GM12878 (cell line): ENCODE measurements around the gene AKAP13. TPM values are rescaled to one million over a fixed set of nuclear protein-coding genes. Genes with fewer than 3 reads are reported as not detected.

ENCODE experiments used
- ATAC-seq: fragments of 200-7000 bp; cut with Tn5 transposase; 3 replicates; pipeline ENCODE4 v1.9.1; 2020; ENCODE audit warnings: mild to moderate bottlenecking, moderate library complexity
- BruUV-seq: library from RNA; stranded (reverse); fragments of 400-500 nt; replicated peaks from 2 replicates; lab custom pipeline; 2021; lab: Mats Ljungman, UMichigan
- CTCF ChIA-PET: fragments of 300-600 bp; sonication (Branson Sonifier 250); formaldehyde crosslinking; extraction: SDS; loops from one replicate; lab custom pipeline; 2021; ENCODE audit warnings: inconsistent platforms; lab: Yijun Ruan, JAX
- POLR2A ChIA-PET: fragments of 350-600 bp; formaldehyde crosslinking; extraction: SDS; loops from one replicate; lab custom pipeline; 2021; ENCODE audit warnings: inconsistent platforms; lab: Charles Lee
- RAD21 ChIA-PET: fragments of 300-600 bp; sonication (Branson Sonifier 250); formaldehyde crosslinking; loops from one replicate; lab custom pipeline; 2023; ENCODE audit warnings: antibody characterized with exemption; ENCODE audit not compliant: unreplicated experiment; lab: Charles Lee
- SMC1A ChIA-PET: fragments of 300-600 bp; sonication (Branson Sonifier 250); formaldehyde crosslinking; loops from one replicate; lab custom pipeline; 2023; ENCODE audit not compliant: unreplicated experiment, uncharacterized antibody; lab: Charles Lee
- DNase-seq: peaks from one replicate; pipeline ENCODE4 v3.0.0-alpha.2; 2011; ENCODE audit warnings: low read depth, low spot score
- FAIRE-seq: peaks from 3 replicates; lab custom pipeline; 2011; peaks lifted over from hg19 to GRCh38; lab: Jason Lieb, UNC
- H2AFZ ChIP-seq: 2 replicates; pipeline ENCODE4 v1.6.0; 2011; ENCODE audit warnings: low read depth, low read length, control low read depth; ENCODE audit not compliant: control insufficient read depth
- H3K27ac ChIP-seq: 2 replicates; pipeline ENCODE4 v1.5.1; 2011; ENCODE audit warnings: control low read depth; ENCODE audit not compliant: control insufficient read depth, insufficient read depth
- H3K27me3 ChIP-seq, 2 experiments: replicated peaks in 1 of 2; 2 replicates each; pipeline versions ENCODE4 v1.6.0 to v1.6.1; 2011; ENCODE audit warnings: low read length in 1 of 2; ENCODE audit not compliant: control insufficient read depth in 2 of 2, insufficient read depth in 2 of 2
- H3K36me3 ChIP-seq, 2 experiments: 2 replicates each; pipeline ENCODE4 v1.5.1; 2011; ENCODE audit warnings: low read length in 1 of 2; ENCODE audit not compliant: control insufficient read depth in 2 of 2, insufficient read depth in 2 of 2
- H3K4me1 ChIP-seq: 2 replicates; pipeline ENCODE4 v1.6.1; 2011; ENCODE audit warnings: mild to moderate bottlenecking, low read length, moderate library complexity, mixed read lengths; ENCODE audit not compliant: control insufficient read depth, insufficient read depth
- H3K4me2 ChIP-seq: 2 replicates; pipeline ENCODE4 v1.6.0; 2011; ENCODE audit warnings: control low read depth; ENCODE audit not compliant: control insufficient read depth, insufficient read depth
- H3K4me3 ChIP-seq: fragments of 200-600 bp; sonication (generic); 2 replicates; pipeline ENCODE4 v1.5.1; 2016
- H3K79me2 ChIP-seq: 2 replicates; pipeline ENCODE4 v1.6.0; 2011; ENCODE audit warnings: low read length; ENCODE audit not compliant: control insufficient read depth, insufficient read depth
- H3K9ac ChIP-seq: 2 replicates; pipeline ENCODE4 v1.8.0; 2011; ENCODE audit warnings: low read length, control low read depth, mixed read lengths; ENCODE audit not compliant: control insufficient read depth, insufficient read depth
- H3K9me3 ChIP-seq: replicated peaks from 3 replicates; pipeline ENCODE4 v1.5.1; 2011; ENCODE audit warnings: mild to moderate bottlenecking, low read length; ENCODE audit not compliant: control insufficient read depth, insufficient read depth
- H4K20me1 ChIP-seq: 2 replicates; pipeline ENCODE4 v1.6.0; 2011; ENCODE audit not compliant: control insufficient read depth, insufficient read depth
- EZH2 ChIP-seq: IDR thresholded peaks from 2 replicates; pipeline ENCODE4 v1.6.1; 2012; ENCODE audit warnings: low read depth, mild to moderate bottlenecking, control low read depth, inconsistent platforms, low read length, borderline replicate concordance; ENCODE audit not compliant: control insufficient read depth
- MLLT1 ChIP-seq: fragments of 450-650 bp; IDR thresholded peaks from 2 replicates; pipeline ENCODE4 v1.6.1; 2016; ENCODE audit warnings: mild to moderate bottlenecking
- MTA2 ChIP-seq: fragments of 450-650 bp; IDR thresholded peaks from 2 replicates; pipeline ENCODE4 v1.6.1; 2016; ENCODE audit warnings: low read depth, mild to moderate bottlenecking, moderate library complexity
- POLR2A ChIP-seq: IDR thresholded peaks from 2 replicates; pipeline ENCODE4 v1.6.1; 2011; ENCODE audit warnings: low read depth, mild to moderate bottlenecking, low read length
- RAD21 ChIP-seq: IDR thresholded peaks from 2 replicates; pipeline ENCODE4 v1.6.1; 2011; ENCODE audit warnings: mild to moderate bottlenecking, low read depth, low read length, moderate library complexity; ENCODE audit not compliant: insufficient read depth
- RAD51 ChIP-seq: fragments of 450-650 bp; IDR thresholded peaks from 2 replicates; pipeline ENCODE4 v1.6.1; 2016; ENCODE audit warnings: moderate library complexity, mild to moderate bottlenecking, inconsistent platforms
- SIN3A ChIP-seq: IDR thresholded peaks from 2 replicates; pipeline ENCODE4 v1.6.1; 2012; ENCODE audit warnings: low read depth, low read length, improper control_type of control experiment
- TCF3 ChIP-seq: IDR thresholded peaks from 2 replicates; pipeline ENCODE4 v1.6.1; 2012; ENCODE audit warnings: low read depth, mild to moderate bottlenecking, low read length, borderline replicate concordance; ENCODE audit not compliant: insufficient read depth
- ZBTB33 ChIP-seq: fragments of 450-650 bp; IDR thresholded peaks from 2 replicates; pipeline ENCODE4 v1.6.1; 2017; ENCODE audit warnings: mild to moderate bottlenecking
- WGBS: methylation state at CpG from one replicate; pipeline ENCODE4 v1.1.6; 2016; ENCODE audit warnings: low lambda C conversion rate; ENCODE audit not compliant: insufficient replicate concordance, insufficient coverage; ENCODE audit errors: missing lambda C conversion rate; 5-methylcytosine and 5-hydroxymethylcytosine counted together
- in situ Hi-C: fragments of 300-500 bp; cut with MboI; formaldehyde crosslinking; loops from 9 replicates; pipeline ENCODE4 v1.14.3; 2018; ENCODE audit warnings: mixed read lengths
- intact Hi-C: fragments of 100-400 bp; cut with micrococcal nuclease; formaldehyde crosslinking; loops from one replicate; pipeline ENCODE4 v1.14.2; 2022; ENCODE audit not compliant: unreplicated experiment
- polyA plus RNA-seq, 11 experiments: library from polyadenylated mRNA; depleted of rRNA in 4 of 11; unstranded in 6 of 11; stranded (reverse) in 5 of 11; fragments of >200 nt; fragmentation: Nextera tagmentation in 4 of 11; fragmentation: Illumina TruSeq in 1 of 11; extraction: Ambion mirVana in 4 of 11; extraction: Trizol in 1 of 11; gene quantifications; 1 replicate in 1 of 11; 2 replicates in 10 of 11; pipeline versions ENCODE4 v1.2.1 to v1.2.3, GENCODE V29; 2011 to 2016; ENCODE audit warnings: inconsistent platforms in 2 of 11, missing spikeins in 2 of 11, low read depth in 1 of 11
- total RNA-seq, 4 experiments: library from RNA; depleted of rRNA in 3 of 4; stranded (reverse); fragments of >200 nt in 3 of 4; fragmentation: Illumina TruSeq in 1 of 4; extraction: Trizol in 1 of 4; gene quantifications; 2 replicates each; pipeline versions ENCODE4 v1.2.1 to v1.2.3, GENCODE V29; 2013 to 2021
- TF ChIP-seq, protein P1 (sequence below): fragments of 450-650 bp; IDR thresholded peaks from 2 replicates; pipeline ENCODE4 v1.6.1; 2017; ENCODE audit warnings: low read depth, mild to moderate bottlenecking, moderate library complexity

The AKAP13 gene
- total and polyA plus RNA-seq, 10 of the 15 experiments (the other 5 are each of a cell fraction or from before 2014, with no cell fraction given) = 14.4 to 74.9 (median 55.1) TPM

DNA sequence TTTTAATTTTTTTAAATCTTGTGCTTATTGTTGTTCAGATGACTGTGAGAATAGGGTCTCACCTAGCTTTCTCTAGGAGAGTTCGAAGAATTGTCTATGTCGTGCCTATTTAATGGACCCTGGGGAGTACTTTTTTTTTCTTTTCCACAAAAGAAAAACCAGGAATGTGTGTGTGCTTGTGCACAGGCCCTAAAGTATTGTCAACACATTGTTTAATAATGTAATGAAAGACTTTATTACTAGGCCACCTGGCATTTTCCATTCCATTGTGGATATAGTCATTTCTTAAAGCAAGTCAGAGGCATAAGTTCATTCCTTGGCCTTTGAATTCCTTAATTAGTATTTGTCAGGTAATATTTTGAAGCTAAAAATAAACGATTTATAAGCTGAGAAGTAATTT is 278.4 kb downstream of the AKAP13 start:
- Histone ChIP-seq H3K79me2 (no peaks in the 10 kb centered on the region), H3K9ac (no peak overlapping the region), H3K4me3 (no peak overlapping the region), H3K9me3 (no peaks in the 10 kb centered on the region), H3K27ac (no peak overlapping the region), H3K27me3 (no peaks in the 10 kb centered on the region), H2AFZ (no peak overlapping the region), H3K36me3 (peaks cover 4 to 6% of the 10 kb centered on the region in 2 experiments; a peak in 3 of 4 replicates), H3K4me1 (no peaks in the 10 kb centered on the region), H3K4me2 (no peak overlapping the region), H4K20me1 (no peaks in the 10 kb centered on the region)
- SMC1A ChIA-PET = interaction anchor here (1.0 to 2.7 kb wide), 8 partner anchors 9 to 51 kb away, joined by 3 to 10 read pairs (median 4); no protein-coding TSS in a partner anchor
- ATAC-seq (no peak), FAIRE-seq (no peak), DNase-seq (no peak)
- POLR2A ChIA-PET = no interaction called here
- in situ Hi-C loops (no loop called here), intact Hi-C loops (no loop called here)
- CTCF ChIA-PET = interaction anchor here (1.1 kb wide), 2 partner anchors 12 kb away, joined by 3 read pairs; no protein-coding TSS in a partner anchor
- no TSS peak for BruUV-seq
- 92% methylated on average over 3 of the region's 3 CpGs for WGBS
- RAD21 ChIA-PET = interaction anchor here (0.9 kb wide), 1 partner anchor 40 kb away, joined by 3 read pairs; no protein-coding TSS in a partner anchor
- no peak for TF ChIP-seq RAD51
- TF ChIP-seq EZH2 = no peak
- TF ChIP-seq POLR2A = no peak
- TF ChIP-seq TCF3 = no peak

DNA sequence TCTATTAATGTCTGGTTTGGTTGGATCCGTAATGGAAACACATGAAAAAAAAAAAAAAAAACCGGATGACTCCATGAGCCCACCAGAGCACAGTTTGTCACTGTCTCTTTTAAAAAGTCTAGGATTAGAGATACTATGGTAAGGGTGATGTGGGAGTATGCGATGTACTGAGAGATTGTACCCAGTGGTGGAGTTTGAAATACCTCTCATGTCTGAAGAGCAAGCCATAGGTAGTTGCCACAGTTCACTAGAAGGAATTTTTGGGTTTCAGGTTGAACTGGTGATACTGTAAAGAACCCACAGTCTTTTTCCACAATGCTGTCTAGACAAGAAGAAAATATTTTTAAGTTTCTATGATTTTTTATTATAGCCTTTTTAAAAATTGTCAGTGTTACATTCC is 281.5 kb downstream of the AKAP13 start:
- H3K4me2 ChIP-seq = no peak overlapping the region
- no peaks in the 10 kb centered on the region for H3K79me2 ChIP-seq
- H3K4me1 ChIP-seq = no peaks in the 10 kb centered on the region
- no peak for TF ChIP-seq SIN3A
- TF ChIP-seq MLLT1 = no peak
- TF ChIP-seq, protein P1, sequence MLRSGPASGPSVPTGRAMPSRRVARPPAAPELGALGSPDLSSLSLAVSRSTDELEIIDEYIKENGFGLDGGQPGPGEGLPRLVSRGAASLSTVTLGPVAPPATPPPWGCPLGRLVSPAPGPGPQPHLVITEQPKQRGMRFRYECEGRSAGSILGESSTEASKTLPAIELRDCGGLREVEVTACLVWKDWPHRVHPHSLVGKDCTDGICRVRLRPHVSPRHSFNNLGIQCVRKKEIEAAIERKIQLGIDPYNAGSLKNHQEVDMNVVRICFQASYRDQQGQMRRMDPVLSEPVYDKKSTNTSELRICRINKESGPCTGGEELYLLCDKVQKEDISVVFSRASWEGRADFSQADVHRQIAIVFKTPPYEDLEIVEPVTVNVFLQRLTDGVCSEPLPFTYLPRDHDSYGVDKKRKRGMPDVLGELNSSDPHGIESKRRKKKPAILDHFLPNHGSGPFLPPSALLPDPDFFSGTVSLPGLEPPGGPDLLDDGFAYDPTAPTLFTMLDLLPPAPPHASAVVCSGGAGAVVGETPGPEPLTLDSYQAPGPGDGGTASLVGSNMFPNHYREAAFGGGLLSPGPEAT = no peak
- TF ChIP-seq ZBTB33 = no peak
- TF ChIP-seq MTA2 = no peak
- no peak for TF ChIP-seq RAD21
- H3K9me3 ChIP-seq = no peaks in the 10 kb centered on the region; the same call in 2 of the 3 replicates
- no peak overlapping the region for H2AFZ ChIP-seq
- ChIA-PET CTCF (no interaction called here), POLR2A (no interaction called here), RAD21 (no interaction called here), SMC1A (interaction anchor here (1.0 kb wide), 1 partner anchor 15 kb away, joined by 3 read pairs; no protein-coding TSS in a partner anchor)
- H3K9ac ChIP-seq = no peak overlapping the region
- ATAC-seq = no peak
- no peak for FAIRE-seq
- H3K27me3 ChIP-seq = no peaks in the 10 kb centered on the region
- no TSS peak for BruUV-seq
- H3K36me3 ChIP-seq = peaks cover 0 to 16% of the 10 kb centered on the region in 2 experiments; a peak in 2 of 4 replicates
- no peak overlapping the region for H3K4me3 ChIP-seq
- H4K20me1 ChIP-seq = no peaks in the 10 kb centered on the region
- intact Hi-C loops (no loop called here), in situ Hi-C loops (no loop called here)
- H3K27ac ChIP-seq = no peak overlapping the region
- 87% methylated on average over 3 of the region's 3 CpGs for WGBS
- no peak for DNase-seq
